SU-DHL-6 (cell line): ENCODE results near the gene CD6.

Source experiments
- H2AFZ ChIP-seq: fragments of 200-600 bp; sonication (generic); 2 replicates; pipeline ENCODE4 v1.6.1; 2014; ENCODE audit warnings: low read depth, mild to moderate bottlenecking, moderate library complexity, mixed read lengths, antibody characterized with exemption, low read length; ENCODE audit not compliant: severe bottlenecking
- H3F3A ChIP-seq: fragments of 200-600 bp; shearing (Covaris generic); 2 replicates; pipeline ENCODE4 v1.6.0; 2016; ENCODE audit warnings: antibody characterized with exemption, mild to moderate bottlenecking; ENCODE audit not compliant: insufficient read depth
- H3K27ac ChIP-seq: fragments of 200-600 bp; sonication (generic); 2 replicates; pipeline ENCODE4 v1.5.1; 2016; ENCODE audit warnings: low read depth, mild to moderate bottlenecking, low read length, moderate library complexity, mixed read lengths
- H3K27me3 ChIP-seq: fragments of 200-600 bp; sonication (generic), shearing (Covaris generic); 2 replicates; pipeline ENCODE4 v1.6.0; 2014; ENCODE audit warnings: mild to moderate bottlenecking, low read length
- H3K36me3 ChIP-seq: fragments of 200-600 bp; sonication (generic); 2 replicates; pipeline ENCODE4 v1.6.1; 2014; ENCODE audit warnings: mild to moderate bottlenecking, low read length, mixed read lengths
- H3K4me2 ChIP-seq: fragments of 300-600, 200-600 bp; shearing (Covaris generic), sonication (generic); 2 replicates; pipeline ENCODE4 v1.6.0; 2014; ENCODE audit warnings: low read length, low read depth, mild to moderate bottlenecking; ENCODE audit not compliant: poor library complexity, severe bottlenecking
- H3K4me3 ChIP-seq: fragments of 200-600 bp; sonication (generic); 2 replicates; pipeline ENCODE4 v1.5.1; 2014; ENCODE audit warnings: antibody characterized with exemption, low read length, mild to moderate bottlenecking, mixed read lengths; ENCODE audit not compliant: insufficient read depth, poor library complexity, severe bottlenecking
- H3K79me2 ChIP-seq: fragments of 200-600 bp; sonication (generic); 2 replicates; pipeline ENCODE4 v1.6.1; 2014; ENCODE audit warnings: mild to moderate bottlenecking, low read length, moderate library complexity; ENCODE audit not compliant: insufficient read depth
- H3K9ac ChIP-seq: fragments of 200-600 bp; sonication (generic); 2 replicates; pipeline ENCODE4 v1.7.0; 2014; ENCODE audit warnings: mild to moderate bottlenecking, low read length
- H3K9me2 ChIP-seq: fragments of 200-600 bp; sonication (generic); replicated peaks from 2 replicates; pipeline ENCODE4 v1.6.1; 2014; ENCODE audit warnings: low read length; ENCODE audit not compliant: insufficient read depth
- H3K9me3 ChIP-seq: fragments of 200-600 bp; sonication (generic); 2 replicates; pipeline ENCODE4 v1.6.1; 2014; ENCODE audit warnings: low read length, mixed read lengths; ENCODE audit not compliant: insufficient read depth
- H4K20me1 ChIP-seq: fragments of 200-600 bp; sonication (generic); 2 replicates; pipeline ENCODE4 v1.6.1; 2014; ENCODE audit warnings: low read depth, mild to moderate bottlenecking, antibody characterized with exemption, low read length, moderate library complexity, mixed read lengths
- CTCF ChIP-seq: fragments of 200-600 bp; sonication (generic); IDR thresholded peaks from one replicate; pipeline ENCODE4 v1.5.1; 2017; ENCODE audit warnings: antibody characterized with exemption, mild to moderate bottlenecking, low read length, moderate library complexity; ENCODE audit not compliant: insufficient read depth, poor library complexity, severe bottlenecking
- EZH2phosphoT487 ChIP-seq: fragments of 200-600 bp; sonication (generic), shearing (Covaris generic); conservative IDR thresholded peaks from 2 replicates; pipeline ENCODE4 v1.6.1; 2018; ENCODE audit warnings: mild to moderate bottlenecking, antibody characterized with exemption, low read length, moderate library complexity, mixed read lengths

CD6 gene

GRCh38 chr11:61068581-61068980 is 97.1 kb downstream of the CD6 start:
- Histone ChIP-seq H3K27me3 (no peaks in the 10 kb centered on the region), H3K4me2 (no peak overlapping the region), H3K36me3 (no peaks in the 10 kb centered on the region), H3K27ac (no peak overlapping the region), H2AFZ (no peak overlapping the region), H3K4me3 (no peak overlapping the region), H3K79me2 (no peaks in the 10 kb centered on the region), H3F3A (peaks cover 4% of the 10 kb centered on the region; the same call in 1 of the 2 replicates), H3K9me3 (no peaks in the 10 kb centered on the region), H4K20me1 (no peaks in the 10 kb centered on the region), H3K9ac (no peak overlapping the region), H3K9me2 (no peaks in the 10 kb centered on the region)
- no peak for TF ChIP-seq EZH2phosphoT487
- no peak for TF ChIP-seq CTCF

GRCh38 chr11:61069427-61069826 is 97.9 kb downstream of the CD6 start:
- Histone ChIP-seq H3K9me2 (no peaks in the 10 kb centered on the region), H3F3A (peaks cover 4% of the 10 kb centered on the region; the same call in 1 of the 2 replicates), H3K36me3 (no peaks in the 10 kb centered on the region), H3K79me2 (no peaks in the 10 kb centered on the region), H3K9ac (no peak overlapping the region), H3K4me3 (no peak overlapping the region), H2AFZ (no peak overlapping the region), H4K20me1 (no peaks in the 10 kb centered on the region), H3K27me3 (no peaks in the 10 kb centered on the region), H3K4me2 (no peak overlapping the region), H3K27ac (no peak overlapping the region), H3K9me3 (no peaks in the 10 kb centered on the region)
- TF ChIP-seq CTCF: no peak
- TF ChIP-seq EZH2phosphoT487: no peak
